H9 (cell line): ENCODE measurements around the gene MAD1L1. TPM values are rescaled to one million over a fixed set of nuclear protein-coding genes. Genes with fewer than 3 reads are reported as not detected.

Experiments
- DNase-seq: peaks from one replicate; pipeline ENCODE4 v3.0.0-alpha.2; 2017
- H2AFZ ChIP-seq: one replicate; pipeline ENCODE4 v1.6.1; 2013; ENCODE audit warnings: mild to moderate bottlenecking, low read length, control low read depth, moderate library complexity
- H2AK5ac ChIP-seq: 2 replicates; pipeline ENCODE4 v1.6.1; 2013; ENCODE audit warnings: low read length, control low read depth, mixed read lengths; ENCODE audit not compliant: insufficient read length
- H2BK120ac ChIP-seq: one replicate; pipeline ENCODE4 v1.6.1; 2013; ENCODE audit warnings: low read depth, mild to moderate bottlenecking, low read length, control low read depth, inconsistent platforms; ENCODE audit not compliant: poor library complexity, severe bottlenecking
- H2BK12ac ChIP-seq: 2 replicates; pipeline ENCODE4 v1.6.1; 2013; ENCODE audit warnings: low read length, control low read depth, mixed read lengths, low read depth; ENCODE audit not compliant: insufficient read length
- H2BK15ac ChIP-seq: 2 replicates; pipeline ENCODE4 v1.6.1; 2013; ENCODE audit warnings: low read depth, low read length, control low read depth
- H2BK20ac ChIP-seq: one replicate; pipeline ENCODE4 v1.6.1; 2013; ENCODE audit warnings: low read depth, mild to moderate bottlenecking, low read length, control low read depth, inconsistent platforms; ENCODE audit not compliant: poor library complexity, severe bottlenecking
- H2BK5ac ChIP-seq: 2 replicates; pipeline ENCODE4 v1.6.1; 2013; ENCODE audit warnings: low read length, control low read depth, mixed read lengths; ENCODE audit not compliant: insufficient read length
- H3K14ac ChIP-seq: 2 replicates; pipeline ENCODE4 v1.6.1; 2013; ENCODE audit warnings: low read length, control low read depth; ENCODE audit not compliant: insufficient read depth
- H3K18ac ChIP-seq: 2 replicates; pipeline ENCODE4 v1.6.1; 2013; ENCODE audit warnings: low read depth, mild to moderate bottlenecking, mixed read lengths, low read length, control low read depth; ENCODE audit not compliant: insufficient read length
- H3K23ac ChIP-seq: 2 replicates; pipeline ENCODE4 v1.6.1; 2013; ENCODE audit warnings: low read length, control low read depth, mixed read lengths, low read depth; ENCODE audit not compliant: insufficient read length
- H3K23me2 ChIP-seq: 2 replicates; pipeline ENCODE4 v1.6.1; 2013; ENCODE audit warnings: low read depth, mild to moderate bottlenecking, mixed read lengths, low read length, control low read depth; ENCODE audit not compliant: insufficient read length, poor library complexity, severe bottlenecking
- H3K27ac ChIP-seq: 2 replicates; pipeline ENCODE4 v1.5.1; 2013; ENCODE audit warnings: low read length, control low read depth, mixed read lengths, low read depth; ENCODE audit not compliant: insufficient read length
- H3K27me3 ChIP-seq: 2 replicates; pipeline ENCODE4 v1.6.1; 2013; ENCODE audit warnings: low read length, control low read depth, inconsistent platforms; ENCODE audit not compliant: insufficient read depth
- H3K4ac ChIP-seq: 2 replicates; pipeline ENCODE4 v1.6.1; 2013; ENCODE audit warnings: low read depth, mild to moderate bottlenecking, control low read depth, inconsistent platforms, low read length, moderate library complexity
- H3K4me1 ChIP-seq: 2 replicates; pipeline ENCODE4 v1.6.1; 2013; ENCODE audit warnings: low read length, control low read depth, inconsistent platforms; ENCODE audit not compliant: insufficient read depth
- H3K4me2 ChIP-seq: 2 replicates; pipeline ENCODE4 v1.6.1; 2013; ENCODE audit warnings: low read length, control low read depth, mixed read lengths; ENCODE audit not compliant: insufficient read length, insufficient read depth
- H3K56ac ChIP-seq: 2 replicates; pipeline ENCODE4 v1.6.1; 2013; ENCODE audit warnings: low read depth, mild to moderate bottlenecking, mixed read lengths, low read length, control low read depth; ENCODE audit not compliant: insufficient read length
- H3K79me1 ChIP-seq: 2 replicates; pipeline ENCODE4 v1.6.1; 2013; ENCODE audit warnings: low read depth, mild to moderate bottlenecking, moderate library complexity, low read length, control low read depth, inconsistent platforms; ENCODE audit not compliant: insufficient read depth, poor library complexity, severe bottlenecking
- H3K79me2 ChIP-seq: 2 replicates; pipeline ENCODE4 v1.6.1; 2013; ENCODE audit warnings: low read length, control low read depth, inconsistent platforms; ENCODE audit not compliant: insufficient read depth
- H3K9ac ChIP-seq: 2 replicates; pipeline ENCODE4 v1.6.1; 2013; ENCODE audit warnings: low read length, control low read depth, mixed read lengths; ENCODE audit not compliant: insufficient read length; ENCODE audit errors: extremely low read depth
- H3K9me3 ChIP-seq: one replicate; pipeline ENCODE4 v1.6.1; 2013; ENCODE audit warnings: low read depth, low read length, inconsistent platforms; ENCODE audit not compliant: control insufficient read depth
- H3T11ph ChIP-seq: one replicate; pipeline ENCODE4 v1.6.1; 2013; ENCODE audit warnings: mild to moderate bottlenecking, low read length, control low read depth, inconsistent platforms
- H4K20me1 ChIP-seq: one replicate; pipeline ENCODE4 v1.6.1; 2013; ENCODE audit not compliant: control insufficient read depth, insufficient read length, insufficient read depth
- H4K5ac ChIP-seq: 2 replicates; pipeline ENCODE4 v1.6.1; 2013; ENCODE audit warnings: low read depth, mild to moderate bottlenecking, mixed read lengths, low read length, control low read depth; ENCODE audit not compliant: insufficient read length
- H4K8ac ChIP-seq: replicated peaks from 2 replicates; pipeline ENCODE4 v1.6.1; 2013; ENCODE audit warnings: low read length, control low read depth, mixed read lengths, low read depth; ENCODE audit not compliant: insufficient read length
- H4K91ac ChIP-seq: 2 replicates; pipeline ENCODE4 v1.6.1; 2013; ENCODE audit warnings: low read depth, mild to moderate bottlenecking, moderate library complexity, mixed read lengths, low read length, control low read depth; ENCODE audit not compliant: insufficient read length
- H3K27ac Mint-ChIP-seq, 3 experiments: 2 replicates in 2 of 3; 3 replicates in 1 of 3; pipeline ENCODE4 v1.8.0; 2020 to 2021; ENCODE audit warnings: mixed read lengths in 3 of 3, mild to moderate bottlenecking in 1 of 3, moderate library complexity in 1 of 3
- H3K27me3 Mint-ChIP-seq: 2 replicates; pipeline ENCODE4 v1.8.0; 2021; ENCODE audit warnings: low read depth, mild to moderate bottlenecking, moderate library complexity, mixed read lengths
- H3K36me3 Mint-ChIP-seq, 3 experiments: 2 replicates in 2 of 3; 3 replicates in 1 of 3; pipeline ENCODE4 v1.8.0; 2020 to 2021; ENCODE audit warnings: low read depth in 3 of 3, mixed read lengths in 3 of 3; ENCODE audit not compliant: insufficient read depth in 1 of 3
- H3K4me1 Mint-ChIP-seq, 2 experiments: 2 replicates each; pipeline ENCODE4 v1.8.0; 2020; ENCODE audit warnings: mixed read lengths in 2 of 2
- H3K4me3 Mint-ChIP-seq, 2 experiments: 2 replicates in 1 of 2; 3 replicates in 1 of 2; pipeline ENCODE4 v1.8.0; 2020 to 2021; ENCODE audit warnings: mild to moderate bottlenecking in 2 of 2, mixed read lengths in 2 of 2, moderate library complexity in 1 of 2
- H3K9me3 Mint-ChIP-seq, 2 experiments: 2 replicates in 1 of 2; 3 replicates in 1 of 2; pipeline ENCODE4 v1.8.0; 2020; ENCODE audit warnings: mild to moderate bottlenecking in 2 of 2, mixed read lengths in 2 of 2, moderate library complexity in 1 of 2
- CTCF ChIP-seq: fragments of 200-600 bp; sonication (generic); conservative IDR thresholded peaks from 3 replicates; pipeline ENCODE4 v1.8.0; 2021; ENCODE audit warnings: antibody characterized with exemption, mild to moderate bottlenecking
- WGBS: extraction: QIAGEN DNeasy Blood & Tissue Kit; methylation state at CpG from one replicate; pipeline ENCODE4 v1.1.7; 2013; ENCODE audit warnings: missing lambda C conversion rate, low lambda C conversion rate, mixed read lengths; ENCODE audit not compliant: insufficient read length; ENCODE audit errors: extremely low coverage; 5-methylcytosine and 5-hydroxymethylcytosine counted together
- total RNA-seq: library from RNA; stranded (reverse); gene quantifications from 2 replicates; pipeline ENCODE4 v1.2.1, GENCODE V29; 2021

MAD1L1 gene
- total RNA-seq, 1 experiment from 2014 or later = 39.0 TPM

- TF ChIP-seq CTCF = no peak
- Histone ChIP-seq H3K18ac (no peak overlapping the region), H4K5ac (no peak overlapping the region), H3K4ac (no peak overlapping the region), H3K56ac (no peak overlapping the region), H3K79me1 (no peaks in the 10 kb centered on the region), H2BK12ac (no peak overlapping the region), H3K9ac (no peak overlapping the region), H3K4me1 (no peaks in the 10 kb centered on the region), H3K27ac (no peak overlapping the region), H4K20me1 (no peaks in the 10 kb centered on the region), H4K8ac (no peak overlapping the region), H4K91ac (no peak overlapping the region), H2AFZ (no peak overlapping the region), H3K4me2 (no peak overlapping the region), H3K79me2 (no peaks in the 10 kb centered on the region), H3K23ac (no peak overlapping the region), H3K23me2 (no peaks in the 10 kb centered on the region), H2BK5ac (no peak overlapping the region), H3K9me3 (no peaks in the 10 kb centered on the region), H3T11ph (no peak overlapping the region), H2BK15ac (no peak overlapping the region), H3K27me3 (no peaks in the 10 kb centered on the region), H3K14ac (no peak overlapping the region), H2BK20ac (no peak overlapping the region), H2BK120ac (no peak overlapping the region), H2AK5ac (no peak overlapping the region)
- no CpG with 5 or more reads among the region's 6 CpGs for WGBS
- Mint-ChIP-seq H3K27me3 (no peaks in the 10 kb centered on the region), H3K36me3 (peaks cover 8 to 42% (median 23%) of the 10 kb centered on the region in 3 experiments; a peak in 6 of 7 replicates), H3K4me1 (peaks cover 19 to 28% of the 10 kb centered on the region in 2 experiments), H3K4me3 (no peak overlapping the region), H3K27ac (peak overlapping the region in 1 of 3 experiments; percentile 90; a peak in 2 of 7 replicates), H3K9me3 (no peaks in the 10 kb centered on the region)
- no peak for DNase-seq
Measured at GRCh38 chr7:2171855-2172254, 60.9 kb downstream of the MAD1L1 start.
